Renal cortex interstitium (tissue), 11 donors: ENCODE results near the gene TMEM26. TPM values are rescaled to one million over a fixed set of nuclear protein-coding genes. Genes with fewer than 3 reads are reported as not detected.
"Not testable (repeated sequence)": the region's sequence is repeated elsewhere in the genome, so short reads cannot be mapped to it uniquely, and the experiment has no call there.

Experiments
- DNase-seq, 11 donors: peaks; one replicate each; pipeline ENCODE4 v3.0.0-alpha.2; 2013; ENCODE audit warnings: low read depth in 9 of 11, low spot score in 4 of 11; ENCODE audit errors: extremely low read depth in 1 of 11
- polyA plus RNA-seq, 3 donors: library from polyadenylated mRNA; unstranded; fragments of 120-200 nt; gene quantifications; one replicate each; pipeline ENCODE4 v1.2.1, GENCODE V29; 2013; ENCODE audit not compliant: insufficient read length in 3 of 3

The TMEM26 gene
- polyA plus RNA-seq, 3 donors = 6.9 to 9.2 (median 8.6) TPM

DNA sequence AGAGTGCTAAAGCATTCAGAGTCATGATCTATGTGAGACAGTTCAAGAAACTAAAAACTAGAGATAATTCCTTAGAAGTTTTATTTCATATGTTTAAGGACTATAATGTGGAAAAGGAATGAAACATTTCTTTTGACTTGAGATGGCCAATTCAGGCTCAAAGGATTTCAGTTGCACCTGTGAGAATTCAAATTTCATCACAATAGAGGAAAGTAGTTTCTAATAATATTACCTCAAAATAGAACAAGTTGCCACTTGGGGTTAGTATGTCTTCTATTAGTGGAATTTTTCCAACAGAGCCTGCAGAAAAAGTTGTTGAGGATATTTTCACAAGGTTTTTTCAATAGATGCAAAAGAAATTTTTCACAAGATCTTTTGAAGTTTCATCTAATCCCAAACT, 37.4 kb downstream of the TMEM26 start:
- DNase-seq = no peak

DNA sequence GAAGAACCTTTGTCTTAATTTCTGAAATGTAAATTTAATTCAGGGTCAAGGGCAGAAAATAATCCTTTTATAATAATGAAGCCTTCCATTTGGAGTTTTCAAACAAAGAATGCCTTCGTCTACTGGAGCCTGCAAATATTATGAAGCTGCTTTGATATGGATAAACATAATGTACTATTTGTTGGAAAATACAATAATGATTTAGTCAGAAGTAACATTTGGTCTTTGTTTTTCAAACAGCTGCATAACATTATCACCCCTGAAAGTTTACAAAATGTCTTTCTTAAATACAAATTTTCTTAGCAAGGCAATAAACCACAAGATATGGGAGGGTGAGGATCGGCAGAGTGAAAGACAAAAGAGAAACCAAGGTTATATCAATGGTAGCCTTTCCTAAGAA, 41.5 kb downstream of the TMEM26 start:
- no peak for DNase-seq

- DNase-seq = no peak
Measured at GRCh38 chr10:61410353-61411070, 42.7 kb downstream of the TMEM26 start.

DNA sequence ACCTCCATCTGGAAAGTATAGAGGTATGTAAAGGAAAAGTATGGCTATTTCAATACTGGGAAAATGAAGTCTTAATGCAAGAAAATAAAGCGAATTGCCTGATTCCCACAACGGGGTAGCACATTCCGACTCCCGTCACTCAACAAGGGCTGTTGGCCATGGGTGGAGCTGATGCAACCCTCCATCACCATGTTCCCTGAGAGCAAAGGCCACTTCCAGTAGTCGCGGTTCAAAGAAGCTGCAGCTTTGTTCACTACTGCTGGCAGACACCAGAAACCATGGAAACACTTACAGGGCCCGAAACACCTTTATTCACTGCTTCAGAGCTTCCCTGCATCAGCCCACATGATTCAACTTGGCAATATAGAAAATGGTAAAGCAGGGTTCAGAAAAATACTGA, 44.0 kb downstream of the TMEM26 start:
- no peak for DNase-seq

GRCh38 chr10:61408105-61408504, 45.1 kb downstream of the TMEM26 start:
- DNase-seq = peak in 9 of 11 donors; percentile 23 to 62 (median 45)

DNA sequence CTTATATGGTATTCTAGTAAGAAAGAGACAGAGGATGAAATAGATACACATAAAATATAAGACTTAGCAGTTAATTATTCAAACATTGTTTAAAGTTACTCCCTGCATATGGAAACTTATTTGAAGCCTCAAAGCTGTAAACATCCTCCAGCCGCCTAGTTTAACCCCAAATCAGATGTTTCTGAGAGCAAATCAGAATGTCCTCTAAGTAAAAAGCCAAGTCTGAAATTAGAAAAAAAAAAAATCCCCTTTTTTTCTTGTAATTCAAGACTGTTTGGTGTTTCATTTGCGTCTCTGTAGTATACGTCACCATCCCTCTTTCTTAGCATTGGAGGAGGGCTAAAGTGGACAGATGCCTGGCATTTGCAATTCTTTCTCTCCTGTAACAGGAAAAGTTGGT, 46.4 kb downstream of the TMEM26 start:
- DNase-seq = peak in 3 of 11 donors; percentile 20 to 41 (median 41)

DNA sequence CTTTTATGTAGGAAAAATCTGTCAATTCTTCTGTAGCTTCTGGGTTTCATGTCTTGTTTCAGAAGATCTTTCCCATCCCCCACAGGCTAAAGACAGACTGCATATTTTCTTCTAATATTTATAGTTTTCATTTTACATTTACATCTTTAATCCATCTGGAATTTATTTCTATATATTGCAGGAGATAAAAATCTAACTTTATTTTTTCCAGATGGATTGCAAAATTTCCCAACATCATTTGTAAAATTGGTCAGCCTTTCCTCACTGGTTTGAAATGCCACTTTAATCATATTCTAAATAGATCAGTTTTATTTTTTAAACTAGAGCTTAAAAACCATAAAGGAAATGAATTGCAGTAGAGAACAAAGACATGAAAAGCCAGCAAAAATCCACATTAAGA, 46.9 kb downstream of the TMEM26 start:
- no peak for DNase-seq

DNA sequence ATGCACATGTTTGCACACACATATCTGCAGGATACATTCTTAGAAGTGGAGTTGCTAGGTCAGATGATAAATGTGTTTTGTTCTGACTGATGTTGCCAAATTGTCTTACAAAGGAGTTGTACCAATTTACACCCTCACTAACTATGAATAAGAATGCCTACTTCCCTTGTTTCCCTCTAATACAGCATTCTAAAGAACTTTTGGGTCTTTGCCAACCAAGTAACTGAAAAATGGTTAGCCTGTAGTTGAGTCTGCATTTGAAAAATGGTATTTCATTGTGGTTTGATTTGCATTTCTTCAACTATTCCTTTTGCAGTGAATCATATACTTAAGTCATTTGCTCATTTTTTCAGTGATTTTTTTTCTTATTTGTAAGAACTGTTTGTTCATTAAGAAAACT, 48.4 kb downstream of the TMEM26 start:
- DNase-seq = no peak

GRCh38 chr10:61400524-61400923, 52.7 kb downstream of the TMEM26 start:
- DNase-seq = no peak

DNA sequence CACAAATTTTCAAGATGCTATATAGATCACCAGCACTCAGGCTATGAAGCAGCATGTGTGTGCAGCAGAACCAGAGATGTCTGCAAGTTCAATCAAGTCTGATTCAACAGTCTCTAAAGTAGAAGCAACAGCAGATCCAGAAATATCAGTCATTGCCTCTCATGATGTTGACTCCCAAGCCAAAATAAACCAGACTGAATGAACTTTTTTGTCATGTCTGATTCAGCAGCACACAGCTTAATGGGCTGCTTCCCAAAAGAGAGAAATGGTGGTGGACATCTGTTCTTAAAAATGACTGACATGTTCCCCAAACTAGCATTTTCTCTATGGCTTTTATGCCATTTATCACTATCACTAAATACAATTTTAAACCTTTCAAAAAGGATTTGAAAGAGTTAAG, 53.8 kb downstream of the TMEM26 start:
- no peak for DNase-seq

DNA sequence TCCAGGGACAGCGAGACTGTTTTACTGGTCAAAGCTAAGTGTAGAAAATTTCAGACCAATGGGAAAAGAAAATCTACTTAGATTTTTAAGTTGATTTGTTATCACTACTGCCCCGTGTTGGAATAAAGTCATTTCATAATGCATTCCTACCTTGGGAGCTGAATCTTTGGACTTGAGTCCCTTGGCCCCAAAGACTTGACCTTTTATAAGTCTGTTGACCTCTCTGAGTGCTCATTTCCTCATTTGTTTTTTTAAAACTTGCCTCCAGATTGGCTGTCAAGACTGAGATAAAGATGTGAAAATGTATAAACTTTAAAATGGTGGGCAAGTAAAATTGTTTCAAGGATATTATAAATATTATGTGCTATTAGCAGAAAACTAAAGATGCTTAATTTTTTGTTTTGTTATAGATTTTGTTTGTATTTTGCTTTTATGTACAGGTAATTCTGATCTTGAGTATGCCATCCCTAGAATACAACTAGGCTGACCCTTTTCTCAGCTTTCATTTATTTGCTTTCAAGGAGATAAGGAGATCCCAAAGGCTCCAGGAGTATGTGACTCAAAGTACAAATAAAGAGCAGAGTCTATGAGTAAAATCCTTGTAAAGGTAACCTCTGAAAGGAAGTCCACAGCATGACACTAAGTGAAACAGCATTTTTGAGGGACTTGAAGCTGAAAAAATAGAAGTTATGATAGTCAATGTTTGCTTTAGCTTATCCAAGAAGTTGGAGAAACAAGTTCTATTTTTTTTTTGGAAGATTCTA, 54.6 kb downstream of the TMEM26 start:
- no peak for DNase-seq

DNA sequence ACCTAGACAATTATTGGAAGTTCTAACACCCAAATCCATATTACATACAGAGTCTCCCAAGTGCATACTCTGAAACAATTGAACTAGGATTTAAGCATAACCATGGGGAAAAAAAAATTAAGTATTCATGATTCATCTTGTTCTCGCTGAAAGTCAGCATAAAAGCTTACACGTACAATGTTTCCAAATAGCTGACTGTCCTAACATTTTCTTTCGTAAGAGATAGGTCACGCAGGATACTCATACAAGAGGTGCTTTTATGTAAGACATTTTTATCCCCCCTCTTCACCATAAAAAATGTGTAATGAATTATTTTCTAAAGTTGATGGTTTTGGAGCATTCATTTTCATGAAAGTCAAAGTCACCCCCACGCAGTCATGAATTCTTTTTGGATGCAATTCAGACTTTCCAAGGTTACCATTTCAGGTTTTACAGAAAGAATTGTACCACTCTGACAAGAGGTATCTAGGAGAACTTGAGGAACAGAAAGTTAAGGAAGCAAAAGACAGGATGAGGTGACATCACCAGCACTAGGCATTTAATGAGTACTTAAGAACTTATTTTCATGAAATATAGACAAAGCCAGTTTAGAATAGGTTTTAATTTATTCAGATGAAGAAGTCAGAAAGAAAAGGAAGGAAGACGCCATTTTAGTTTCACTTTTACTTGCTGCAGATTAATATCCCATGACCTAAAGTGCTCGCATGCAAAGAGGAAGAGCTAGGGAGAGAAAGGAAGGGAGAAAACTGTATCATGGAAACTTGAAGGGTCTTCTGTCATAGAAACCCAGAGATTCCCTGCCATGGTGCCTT, 55.8 kb downstream of the TMEM26 start:
- DNase-seq = no peak

- DNase-seq = no peak
Measured at GRCh38 chr10:61391281-61391680, 61.9 kb downstream of the TMEM26 start.

DNA sequence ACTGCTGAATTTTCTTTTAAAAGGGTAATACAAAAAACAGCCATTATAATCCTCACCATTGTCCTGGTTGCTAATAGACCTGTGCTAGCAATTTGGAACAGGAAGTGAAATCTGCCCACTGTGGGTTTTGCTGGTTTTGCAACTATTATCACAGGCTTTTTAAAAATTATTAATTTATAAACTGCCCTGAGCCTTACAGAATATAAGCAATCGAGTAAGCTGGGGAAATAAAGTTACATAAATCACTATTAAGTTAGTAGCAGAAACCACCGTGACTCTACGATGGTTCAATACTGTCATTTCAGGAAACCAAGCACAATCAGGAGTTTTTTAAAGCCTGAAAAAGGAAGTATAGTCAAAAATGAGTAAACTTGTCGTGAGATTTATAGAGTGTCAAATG, 62.3 kb downstream of the TMEM26 start:
- no peak for DNase-seq

DNA sequence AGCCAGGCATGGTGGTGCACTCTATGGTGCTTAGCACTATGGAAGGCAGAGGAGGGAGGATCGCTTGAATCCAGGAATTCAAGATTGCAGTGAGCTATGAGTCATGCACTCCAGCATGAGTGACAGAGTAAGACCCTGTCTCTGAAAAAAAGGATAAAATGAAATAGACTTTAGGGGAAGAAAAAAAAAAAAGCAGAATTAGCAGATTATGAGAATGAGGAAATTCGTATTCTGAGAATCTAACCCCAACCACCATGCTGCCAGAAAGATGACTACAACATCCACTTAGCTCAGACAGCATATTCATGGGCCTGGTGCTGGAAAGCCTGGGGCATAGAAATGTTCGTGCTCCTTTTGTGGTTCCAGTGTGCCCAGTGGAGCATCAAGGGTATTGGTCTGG, 63.3 kb downstream of the TMEM26 start:
- no peak for DNase-seq

- DNase-seq = not testable (repeated sequence)
Measured at GRCh38 chr10:61388986-61389385, 64.2 kb downstream of the TMEM26 start.

GRCh38 chr10:61385231-61386001, 67.8 kb downstream of the TMEM26 start:
- DNase-seq = no peak

GRCh38 chr10:61381153-61381552, 72.0 kb downstream of the TMEM26 start:
- DNase-seq = not testable (repeated sequence)

GRCh38 chr10:61378865-61379264, 74.3 kb downstream of the TMEM26 start:
- DNase-seq = no peak
